GM18907 (cell line): ENCODE measurements around the gene APCDD1L.
"Not testable (repeated sequence)": the region's sequence is repeated elsewhere in the genome, so short reads cannot be mapped to it uniquely, and the experiment has no call there.

Source experiments
- ATAC-seq: cut with Tn5 transposase; IDR thresholded peaks from one replicate; pipeline ENCODE4 v1.9.1; 2021; ENCODE audit warnings: mild to moderate bottlenecking, moderate library complexity; ENCODE audit not compliant: unreplicated experiment

APCDD1L gene

DNA sequence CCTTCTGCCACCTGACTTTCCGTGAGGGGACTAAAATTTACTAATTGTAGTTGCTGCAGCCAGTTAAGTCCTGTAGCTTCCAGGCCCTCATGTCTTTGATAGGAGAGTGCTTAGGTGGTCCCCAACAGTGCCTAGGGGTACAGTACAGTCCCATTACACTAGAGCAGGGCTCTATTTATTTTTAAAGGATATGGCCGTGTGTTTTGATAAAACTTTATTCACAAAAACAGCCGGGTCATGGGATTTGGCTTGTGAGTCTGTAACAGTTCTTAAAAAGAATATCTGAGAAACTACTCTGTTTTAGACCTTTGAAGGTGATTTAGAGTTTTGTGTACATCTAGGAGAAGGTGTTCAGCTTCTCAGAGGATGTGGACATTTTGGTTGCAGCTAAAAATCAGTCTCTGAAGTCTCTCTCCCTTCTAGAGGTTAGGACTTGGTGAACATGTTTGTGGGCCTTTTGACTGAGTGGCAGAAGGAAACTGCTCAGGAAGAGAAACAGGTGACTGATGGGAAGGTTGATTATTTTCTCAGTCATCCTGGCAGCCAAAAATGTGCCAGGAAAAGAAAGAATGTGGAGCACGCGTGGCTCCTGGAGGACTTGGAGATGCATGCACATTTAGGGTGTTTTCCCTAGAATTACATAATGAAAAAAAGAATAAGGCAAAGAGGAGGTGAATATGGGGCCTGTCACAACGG lies 68.8 kb downstream of the APCDD1L start:
- ATAC-seq, result no peak

DNA sequence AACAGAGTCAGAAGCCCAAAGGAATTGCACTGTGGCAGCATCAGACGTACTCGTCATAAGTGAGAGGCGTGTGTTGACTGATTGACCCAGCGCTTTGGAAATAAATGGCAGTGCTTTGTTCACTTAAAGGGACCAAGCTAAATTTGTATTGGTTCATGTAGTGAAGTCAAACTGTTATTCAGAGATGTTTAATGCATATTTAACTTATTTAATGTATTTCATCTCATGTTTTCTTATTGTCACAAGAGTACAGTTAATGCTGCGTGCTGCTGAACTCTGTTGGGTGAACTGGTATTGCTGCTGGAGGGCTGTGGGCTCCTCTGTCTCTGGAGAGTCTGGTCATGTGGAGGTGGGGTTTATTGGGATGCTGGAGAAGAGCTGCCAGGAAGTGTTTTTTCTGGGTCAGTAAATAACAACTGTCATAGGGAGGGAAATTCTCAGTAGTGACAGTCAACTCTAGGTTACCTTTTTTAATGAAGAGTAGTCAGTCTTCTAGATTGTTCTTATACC lies 70.4 kb downstream of the APCDD1L start:
- ATAC-seq, result no peak

DNA sequence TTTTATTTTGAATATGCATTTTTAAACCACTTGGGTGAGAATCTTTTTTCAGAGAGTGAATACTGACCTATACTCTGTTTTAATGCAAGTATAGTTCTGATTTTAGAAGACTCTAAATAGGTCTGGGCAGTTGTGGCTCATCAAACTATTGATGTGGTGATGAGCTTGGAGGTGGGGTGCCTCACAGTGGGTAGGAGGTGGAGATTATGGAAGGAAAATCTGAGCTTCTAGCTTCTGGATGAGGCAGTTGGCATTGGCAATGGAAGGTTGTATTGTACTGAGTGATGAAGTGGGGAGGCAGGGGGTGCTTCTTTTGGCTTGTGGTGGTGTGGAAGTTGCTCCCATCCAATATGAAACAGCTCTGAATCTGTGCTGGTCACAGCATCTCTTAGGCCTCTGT lies 73.5 kb downstream of the APCDD1L start:
- ATAC-seq, result no peak

DNA sequence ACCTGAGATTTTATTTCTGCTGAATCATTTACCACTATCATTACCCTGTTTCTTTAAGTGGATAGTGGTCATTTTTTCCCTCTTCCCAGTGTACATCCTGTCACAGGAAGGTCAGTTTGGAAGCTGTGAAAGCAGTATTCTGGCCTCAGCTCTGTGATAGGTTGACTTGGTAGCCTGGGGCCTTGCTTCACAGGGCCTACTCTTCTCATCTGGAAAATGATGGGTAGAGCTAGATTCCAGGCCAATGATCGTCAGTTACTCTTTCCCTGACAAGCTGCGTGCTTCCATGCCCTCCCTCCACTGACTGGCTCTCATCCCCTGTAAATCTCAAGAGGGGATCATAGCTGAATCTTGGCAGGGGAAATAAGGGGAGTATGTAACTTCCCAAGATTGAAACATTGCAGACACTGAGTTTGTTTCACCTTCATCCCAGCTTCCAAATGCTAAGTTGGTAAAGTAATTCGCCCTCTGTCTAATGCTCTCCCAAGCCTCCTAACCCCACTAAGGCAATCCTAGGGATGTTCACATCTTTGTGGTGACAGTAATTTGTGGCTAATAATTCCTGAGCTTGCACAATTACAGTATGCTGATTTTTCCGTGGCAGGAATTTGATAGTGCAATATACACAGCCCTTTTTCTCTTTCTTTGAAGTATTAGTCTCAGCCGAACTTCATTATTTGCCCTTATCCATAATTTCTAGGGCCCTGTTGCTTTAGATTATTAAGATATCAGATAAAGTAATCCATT lies 75.0 kb downstream of the APCDD1L start:
- ATAC-seq, result no peak

DNA sequence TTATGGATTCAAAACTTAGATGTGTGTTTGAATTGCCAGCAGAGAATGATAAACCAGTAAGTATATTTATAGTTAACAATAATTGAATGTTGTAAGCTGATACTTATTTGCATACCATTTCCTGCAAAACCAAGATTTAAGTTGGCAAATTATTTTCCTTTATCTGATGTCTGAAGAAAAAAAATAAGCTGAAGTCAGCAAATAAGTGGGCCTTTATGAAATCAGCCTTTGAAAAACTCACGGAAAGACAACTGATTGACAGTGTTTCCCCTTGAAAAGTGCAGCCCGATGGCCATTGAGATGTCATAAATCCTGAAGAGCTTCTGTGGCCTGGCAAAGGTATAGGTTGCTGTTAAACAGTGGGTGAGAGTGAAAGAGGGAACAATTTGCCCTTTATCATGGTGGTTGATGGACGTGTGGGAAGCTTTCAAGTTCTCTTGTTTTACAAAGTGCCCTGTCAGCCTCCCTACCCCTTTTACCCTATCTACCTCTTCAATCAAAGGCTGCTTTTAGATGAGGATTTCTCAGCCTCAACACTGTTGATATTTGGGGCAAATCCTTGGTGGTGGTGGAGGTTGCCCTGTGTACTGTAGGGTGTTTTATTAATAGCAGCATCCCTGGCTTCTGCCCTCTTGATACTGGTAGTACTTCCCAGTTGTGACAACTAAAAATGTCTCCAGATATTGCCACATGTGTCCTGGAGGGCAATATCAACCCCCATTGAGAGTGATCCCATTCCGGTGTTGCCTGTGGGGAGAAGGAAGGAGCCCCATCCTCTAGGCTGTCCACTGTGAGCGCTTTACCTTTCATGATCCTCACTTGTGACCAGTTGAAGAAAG lies 76.0 kb downstream of the APCDD1L start:
- ATAC-seq, result no peak

DNA sequence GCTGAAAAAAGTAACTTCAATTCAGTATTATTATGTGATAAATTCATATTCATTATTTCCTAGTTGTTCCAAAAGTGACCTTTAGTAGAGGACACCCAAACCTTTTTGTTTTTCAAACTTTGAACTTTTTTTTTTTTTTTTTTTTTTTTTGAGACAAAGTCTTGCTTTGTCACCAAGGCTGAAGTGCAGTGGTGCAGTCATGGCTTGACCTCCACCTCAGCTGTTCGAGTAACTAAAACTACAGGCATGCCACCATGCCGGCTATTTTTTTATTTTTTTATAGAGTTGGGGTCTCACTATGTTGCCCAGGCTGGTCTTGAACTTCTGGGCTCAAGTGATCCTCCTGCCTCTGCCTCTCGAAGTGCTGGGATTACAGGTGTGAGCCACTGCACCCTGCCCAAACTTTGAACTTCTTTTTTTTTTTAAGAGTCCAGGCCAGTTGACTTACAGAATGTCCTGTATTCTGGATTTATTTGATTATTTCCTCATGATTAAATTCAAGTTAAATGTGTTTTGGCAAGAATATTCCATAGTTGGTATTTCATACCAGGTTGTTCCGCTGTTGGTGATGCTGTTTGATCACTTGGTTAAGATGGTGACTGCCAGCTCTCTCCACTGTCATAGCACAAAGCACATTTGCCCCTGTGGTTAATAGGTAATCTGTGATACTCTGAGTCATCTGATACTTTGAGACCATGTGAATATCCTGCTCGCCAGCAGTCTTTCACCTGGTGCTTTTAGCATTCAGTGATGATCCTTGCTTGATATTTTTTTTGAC lies 78.1 kb downstream of the APCDD1L start:
- ATAC-seq, result peak; percentile 93

DNA sequence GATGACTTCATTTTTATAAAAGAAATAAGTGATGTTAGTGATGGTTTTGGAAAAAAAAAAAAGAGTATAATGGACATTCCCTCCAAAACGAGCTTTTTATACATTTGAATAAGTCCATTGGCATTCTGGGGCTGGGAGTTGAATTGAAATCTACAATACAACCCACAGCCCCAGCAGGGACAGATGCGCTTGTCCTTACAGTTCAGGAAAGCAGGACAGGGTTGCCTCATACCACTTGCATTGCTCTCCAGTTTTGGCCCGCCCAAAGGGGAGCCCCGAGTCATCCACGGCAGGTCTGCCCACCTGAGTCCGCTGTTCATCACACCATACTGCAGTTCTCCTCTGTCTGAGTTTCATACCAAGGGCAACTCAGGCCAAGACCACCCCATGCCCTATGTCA lies 80.0 kb downstream of the APCDD1L start:
- no peak for ATAC-seq

DNA sequence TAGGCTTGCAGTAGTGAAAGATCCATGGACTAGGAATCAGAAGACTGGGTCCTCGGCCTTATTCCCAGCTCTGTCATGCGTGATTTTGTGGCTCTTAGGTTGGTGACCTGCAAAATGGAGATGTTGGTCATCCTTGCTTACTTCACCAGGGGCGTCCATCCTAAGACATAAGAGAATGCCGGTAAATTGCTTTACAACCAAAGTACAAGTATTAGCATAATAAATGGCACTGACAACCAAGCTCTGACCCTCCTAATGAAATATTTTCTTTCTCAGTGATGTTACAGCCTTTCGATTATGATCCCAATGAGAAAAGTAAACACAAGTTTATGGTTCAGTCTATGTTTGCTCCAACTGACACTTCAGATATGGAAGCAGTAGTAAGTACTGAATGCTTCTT lies 80.9 kb downstream of the APCDD1L start:
- no peak for ATAC-seq

DNA sequence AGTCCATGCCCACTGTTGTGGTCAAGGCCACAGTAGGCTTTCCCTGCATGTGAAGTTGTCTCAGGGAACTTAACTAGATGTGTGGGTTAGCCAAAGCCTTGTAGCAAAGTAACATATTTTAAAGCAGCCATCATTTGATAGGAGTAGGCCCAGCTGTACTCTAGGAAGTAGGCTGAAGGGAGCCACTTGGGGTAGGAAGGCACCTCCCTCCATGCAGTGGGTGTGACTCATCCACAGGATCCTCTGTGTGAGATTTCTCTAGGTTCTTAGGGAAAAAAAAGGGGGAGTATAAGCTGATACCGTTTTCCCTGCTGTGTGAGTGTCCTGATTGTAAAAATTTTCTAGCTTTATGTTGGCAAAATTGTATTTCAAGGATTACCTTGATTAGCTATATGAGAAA lies 81.4 kb downstream of the APCDD1L start:
- ATAC-seq, result no peak

DNA sequence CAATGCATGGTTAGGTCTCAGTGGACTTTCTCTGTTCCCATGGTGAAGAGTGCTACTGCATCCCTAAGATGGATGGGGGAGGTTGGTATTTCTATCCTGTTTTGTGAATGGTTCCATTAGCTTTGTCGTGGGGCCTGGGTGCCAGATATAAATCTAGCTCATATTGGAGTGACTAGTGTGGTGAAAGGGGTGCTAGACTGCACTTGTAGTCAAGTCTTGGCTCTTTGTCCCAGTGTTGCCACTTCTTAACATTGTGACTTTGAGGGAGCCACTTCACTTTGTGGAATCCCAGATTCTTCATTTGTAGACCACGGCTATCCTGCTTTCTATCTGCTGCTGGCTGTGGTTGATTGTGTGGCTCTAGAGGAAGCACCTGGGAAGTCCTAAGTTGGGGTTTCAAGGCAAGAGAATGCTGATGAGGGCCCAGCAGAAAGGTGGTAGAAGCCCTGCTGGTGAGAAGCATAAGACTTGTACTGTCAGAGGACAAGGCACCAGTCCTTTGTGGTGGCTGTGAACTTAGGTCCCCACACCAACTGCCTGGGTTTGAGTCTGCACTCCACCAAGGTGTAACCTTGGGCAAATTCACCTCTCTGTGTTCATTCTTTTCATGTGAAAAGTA lies 82.1 kb downstream of the APCDD1L start:
- no peak for ATAC-seq

DNA sequence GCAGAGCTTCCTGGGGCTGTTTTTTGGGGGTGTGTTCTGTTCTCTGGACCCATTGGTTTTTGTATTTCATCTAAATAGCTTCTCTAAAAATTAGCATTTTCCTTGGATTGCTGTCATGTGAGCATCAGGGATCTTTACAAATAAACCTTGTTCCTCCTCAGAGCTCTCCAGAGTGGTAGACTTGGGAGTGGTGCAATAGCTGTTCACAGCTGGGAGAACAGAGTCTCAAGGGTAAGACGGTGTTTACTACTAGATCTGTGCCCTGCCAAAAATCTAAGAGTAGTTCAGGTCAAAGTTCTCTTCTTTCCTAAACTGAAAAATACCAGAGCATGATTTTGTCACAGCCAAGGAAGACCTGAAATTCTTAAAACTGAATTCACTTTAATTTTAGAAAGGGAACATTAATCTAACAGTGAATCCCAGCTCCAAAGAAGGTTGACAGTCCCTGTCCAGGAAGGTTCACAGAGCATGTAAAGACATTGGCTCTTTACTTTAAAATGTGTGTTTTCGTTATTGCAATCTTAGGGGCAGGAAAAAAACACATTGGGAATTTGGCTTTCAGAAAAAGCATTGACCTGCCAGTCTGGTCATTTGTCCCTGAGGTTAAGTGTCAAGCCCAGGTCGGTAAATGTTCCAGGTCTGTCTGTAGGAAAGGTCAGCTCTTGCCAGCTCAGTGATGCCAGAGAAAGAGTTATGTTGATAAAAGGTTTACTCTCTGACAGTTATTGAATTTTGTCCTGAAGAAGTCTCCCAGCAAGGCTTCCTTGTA lies 82.8 kb downstream of the APCDD1L start:
- ATAC-seq, result no peak

DNA sequence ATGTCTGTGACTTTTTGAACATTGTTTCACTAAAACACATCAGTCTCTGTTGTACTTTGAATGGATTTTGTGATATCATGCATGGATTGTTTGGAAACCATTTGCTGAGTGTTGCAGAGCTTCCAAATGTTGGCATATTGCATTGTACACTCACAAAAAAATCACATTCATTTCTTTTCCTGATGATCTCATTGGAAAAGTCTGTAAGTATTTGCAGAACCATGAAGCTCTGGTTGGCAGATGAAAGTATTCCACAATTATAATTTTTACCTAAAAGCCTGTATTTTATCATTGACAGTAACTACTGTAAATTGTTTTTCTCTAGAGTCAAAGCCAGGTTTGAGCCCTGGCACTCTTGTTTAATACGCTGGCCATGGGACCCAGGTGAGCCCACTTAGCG lies 84.1 kb downstream of the APCDD1L start:
- ATAC-seq, result no peak

DNA sequence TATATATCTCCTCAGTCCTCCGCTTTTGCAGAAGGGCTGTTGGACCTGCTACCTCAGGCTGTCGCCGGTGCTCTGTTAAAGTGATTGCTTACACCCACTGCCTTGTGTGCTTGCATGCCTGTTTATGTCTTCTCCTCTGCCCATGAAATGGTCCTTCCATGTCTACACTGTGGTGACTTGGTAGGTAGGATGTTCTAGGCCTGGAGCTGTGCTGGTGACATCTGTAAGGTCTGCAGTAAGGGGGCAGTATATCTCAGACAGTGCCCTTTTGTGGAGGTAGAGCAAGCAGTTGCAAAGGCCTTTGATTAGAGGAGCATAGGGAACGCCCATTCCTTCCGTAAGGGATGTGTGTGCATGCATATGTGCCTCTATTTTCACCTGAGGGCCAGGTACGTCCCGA lies 85.9 kb downstream of the APCDD1L start:
- no peak for ATAC-seq

DNA sequence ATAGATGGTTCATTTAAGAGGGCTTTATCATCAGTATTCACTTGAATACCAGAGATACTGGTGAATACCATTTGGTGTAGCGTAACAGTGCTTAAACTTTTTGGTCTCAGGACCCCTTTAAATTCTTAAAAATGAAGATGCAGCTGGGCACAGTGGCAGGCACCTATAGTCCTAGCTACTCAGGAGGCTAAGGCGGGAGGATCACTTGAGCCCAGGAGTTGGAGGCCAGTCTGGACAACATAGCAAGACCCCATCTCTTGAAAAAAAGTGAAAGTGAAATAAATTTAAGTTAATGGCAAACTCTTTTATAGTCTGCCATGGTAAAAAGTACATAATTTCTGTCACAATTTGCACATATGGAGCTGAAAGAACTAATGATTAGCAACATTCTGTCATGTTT lies 86.8 kb downstream of the APCDD1L start:
- ATAC-seq, result no peak

DNA sequence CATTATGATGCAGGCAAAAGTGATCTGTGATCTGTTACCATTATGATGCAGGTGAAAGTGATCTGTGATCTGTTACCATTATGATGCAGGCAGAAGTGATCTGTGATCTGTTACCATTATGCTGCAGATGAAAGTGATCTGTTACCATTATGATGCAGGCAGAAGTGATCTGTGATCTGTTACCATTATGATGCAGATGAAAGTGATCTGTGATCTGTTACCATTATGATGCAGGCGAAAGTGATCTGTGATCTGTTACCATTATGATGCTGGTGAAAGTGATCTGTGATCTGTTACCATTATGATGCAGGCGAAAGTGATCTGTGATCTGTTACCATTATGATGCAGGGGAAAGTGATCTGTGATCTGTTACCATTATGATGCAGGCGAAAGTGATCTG lies 87.6 kb downstream of the APCDD1L start:
- ATAC-seq, result not testable (repeated sequence)

DNA sequence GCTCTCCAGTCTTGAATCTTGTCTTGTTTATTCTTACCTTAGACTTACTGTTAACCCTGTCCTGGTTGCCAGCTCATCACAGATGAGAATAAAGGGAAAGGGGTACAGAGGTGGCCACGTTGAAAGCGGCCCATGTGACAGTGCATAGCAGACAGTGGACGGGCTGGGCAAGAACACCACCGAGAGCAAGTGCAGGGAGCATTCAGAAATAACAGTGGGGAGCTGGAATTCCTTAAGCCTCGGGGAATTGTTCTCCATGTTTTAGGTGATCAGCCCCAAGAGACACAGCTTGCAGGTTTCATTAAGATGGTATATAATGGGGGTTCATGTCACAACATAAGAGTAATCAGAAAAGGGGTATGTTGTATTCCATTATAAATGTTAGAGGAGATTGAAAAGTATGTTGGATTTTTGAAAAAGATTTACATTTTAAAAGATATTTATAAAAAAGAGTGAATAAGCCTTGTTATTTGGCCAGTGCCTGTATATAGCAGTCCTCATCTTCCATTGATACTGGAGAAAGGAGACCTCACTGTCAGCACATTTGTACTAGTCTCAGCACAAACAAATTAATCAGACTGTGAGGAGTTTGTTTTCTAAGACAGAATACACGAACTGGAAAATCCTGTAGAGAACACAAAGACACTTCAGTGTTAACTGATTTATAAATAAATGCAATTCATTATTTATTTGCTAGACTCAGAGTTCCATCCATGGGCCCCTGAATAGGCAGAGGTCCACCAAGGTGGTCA lies 90.8 kb downstream of the APCDD1L start:
- ATAC-seq, result no peak

DNA sequence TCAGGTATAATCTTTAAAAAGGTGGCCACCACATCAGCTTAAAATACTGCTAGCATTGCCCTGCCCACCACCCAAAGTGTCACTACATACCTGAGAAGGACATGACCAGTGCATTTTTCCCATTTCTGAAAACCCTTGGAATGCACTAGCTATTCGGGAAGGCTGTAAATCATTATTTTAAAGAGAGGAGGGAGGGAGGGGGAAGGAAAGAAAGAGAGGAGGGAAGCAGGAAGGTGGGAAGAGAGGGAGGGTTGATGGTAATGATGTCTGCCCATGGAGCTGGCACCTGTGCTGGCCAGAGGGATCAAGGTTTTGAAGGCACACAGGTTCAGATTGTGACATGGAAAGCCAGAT lies 93.7 kb downstream of the APCDD1L start:
- no peak for ATAC-seq

DNA sequence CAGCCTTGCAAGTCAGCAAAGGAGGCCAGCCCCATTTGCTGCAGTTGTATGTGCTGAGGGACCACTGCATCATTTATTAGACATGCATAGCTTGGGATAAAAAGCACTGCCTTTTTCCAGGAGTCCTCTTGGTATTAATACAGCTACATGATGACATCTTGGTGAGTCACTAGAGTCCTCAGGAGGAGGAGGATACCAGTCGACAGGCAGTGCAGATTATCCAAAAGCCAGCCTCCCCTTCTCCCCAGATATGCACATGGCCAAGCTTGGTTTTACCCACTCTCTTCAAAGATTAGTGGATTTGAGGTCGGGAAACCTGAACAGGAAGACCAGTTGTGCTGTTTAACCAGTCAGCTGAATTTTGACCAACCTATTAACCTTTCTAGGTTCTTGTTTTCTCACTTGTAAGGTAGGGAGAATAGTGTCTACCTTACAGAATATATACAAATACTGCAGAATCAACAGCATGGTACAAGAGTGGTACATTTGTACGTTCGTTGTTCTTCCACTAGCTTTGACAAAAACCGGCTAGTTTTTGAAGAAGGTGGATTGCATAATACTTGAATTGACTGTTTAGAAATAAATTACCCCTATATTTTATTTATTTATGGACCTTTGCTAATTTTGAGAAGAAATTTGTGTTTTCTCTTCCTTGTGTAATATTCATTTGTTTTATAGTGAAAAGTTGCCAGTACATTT lies 94.3 kb downstream of the APCDD1L start:
- ATAC-seq, result no peak
